Smooth muscle cell of the brain vasculature (primary cell): ENCODE measurements around the gene SRCIN1.

ENCODE experiments used
- DNase-seq: peaks from one replicate; pipeline ENCODE4 v3.0.0-alpha.2; 2012; ENCODE audit warnings: low read depth, low spot score

Gene SRCIN1

DNA sequence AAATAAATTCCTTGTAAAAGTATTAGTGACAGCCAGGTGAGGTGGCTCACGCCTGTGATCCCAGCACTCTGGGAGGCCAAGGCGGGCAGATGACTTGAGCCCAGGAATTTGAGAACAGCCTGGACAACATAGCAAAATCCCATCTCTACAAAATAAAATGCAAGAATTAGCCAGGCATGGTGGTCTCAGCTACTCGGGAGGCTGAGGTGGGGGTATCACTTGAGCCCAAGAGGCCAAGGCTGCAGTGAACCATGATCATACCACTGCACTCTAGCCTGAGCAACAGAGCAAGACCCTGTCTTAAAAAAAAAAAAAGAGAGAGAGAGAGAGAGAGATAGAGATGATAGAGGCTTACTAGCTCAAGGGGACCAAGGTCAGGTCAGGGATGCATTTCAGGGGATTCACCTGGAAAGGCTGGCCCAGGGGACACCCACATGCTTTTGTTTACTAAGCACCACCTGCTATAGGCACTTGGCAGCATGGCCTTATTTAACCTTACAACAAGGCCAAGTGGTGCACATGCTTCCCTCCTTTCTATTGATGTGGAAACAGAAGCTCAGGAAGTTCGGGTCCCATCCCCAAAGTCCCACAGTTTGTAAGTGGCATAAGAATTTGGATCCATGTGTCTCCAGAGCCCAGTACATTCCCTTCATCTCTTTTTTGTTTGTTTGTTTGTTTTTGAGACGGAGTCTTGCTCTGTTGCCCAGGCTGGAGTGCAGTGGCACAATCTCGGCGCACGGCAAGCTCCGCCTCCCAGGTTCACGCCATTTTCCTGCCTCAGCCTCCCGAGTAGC, 12.4 kb upstream of the SRCIN1 start:
- DNase-seq: no peak

DNA sequence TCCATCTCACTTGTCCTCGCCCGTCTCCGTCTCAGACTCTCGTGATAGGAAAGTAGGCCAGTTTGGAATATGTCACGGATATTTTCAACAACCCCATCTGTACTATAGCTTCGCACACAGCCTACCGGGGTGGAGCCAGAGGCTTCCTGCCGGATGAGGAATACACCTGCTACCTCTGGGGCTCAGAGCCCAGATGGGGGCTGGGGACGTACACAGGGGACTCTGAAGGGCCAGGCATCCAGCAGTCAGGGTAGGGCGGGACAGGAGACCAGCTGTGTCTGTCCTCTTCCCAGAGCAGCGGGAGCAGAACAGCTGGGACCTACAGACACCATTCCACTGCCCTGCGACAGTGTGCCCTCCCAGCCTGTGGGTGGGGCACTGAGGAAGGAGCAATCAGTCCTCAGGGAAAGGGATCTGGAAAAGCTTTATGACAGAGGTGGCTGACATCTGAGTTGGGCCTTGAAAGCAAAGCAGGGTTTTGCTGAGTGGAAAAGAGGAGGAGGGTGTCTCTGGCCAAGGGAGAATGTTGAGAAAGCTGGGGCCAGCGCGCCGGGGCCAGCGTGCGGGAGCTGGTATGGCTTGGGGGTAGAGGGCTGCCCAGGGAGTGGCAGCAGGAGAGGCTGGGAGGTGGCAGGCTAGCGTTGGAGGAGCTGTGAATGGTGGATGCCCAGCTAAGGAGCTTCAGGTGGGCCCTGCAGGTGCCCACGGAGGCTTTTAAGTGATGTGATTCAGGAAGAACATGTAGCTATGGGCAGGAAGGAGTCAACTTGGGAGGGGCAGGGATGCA, 11.5 kb upstream of the SRCIN1 start:
- DNase-seq: no peak

DNA sequence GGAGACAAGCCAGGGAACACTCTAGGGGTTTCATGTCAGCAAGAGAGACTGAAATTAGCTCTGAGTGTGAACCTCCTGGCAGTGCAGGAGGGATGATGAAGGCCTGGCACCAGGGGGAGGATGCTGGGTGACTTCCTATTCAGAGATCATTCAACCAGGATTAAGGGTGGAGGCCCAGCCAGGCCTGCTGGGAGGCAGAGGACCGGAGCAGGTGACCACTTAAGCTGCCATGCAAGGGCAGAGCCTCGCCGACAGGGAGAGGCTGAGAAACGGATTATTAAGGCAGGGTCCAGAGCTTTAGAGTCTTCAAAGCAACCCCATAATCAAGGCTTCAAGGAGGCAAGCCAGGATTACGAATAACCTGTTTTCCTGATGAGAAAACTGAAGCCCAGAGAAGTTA, 10.6 kb upstream of the SRCIN1 start:
- DNase-seq: no peak

DNA sequence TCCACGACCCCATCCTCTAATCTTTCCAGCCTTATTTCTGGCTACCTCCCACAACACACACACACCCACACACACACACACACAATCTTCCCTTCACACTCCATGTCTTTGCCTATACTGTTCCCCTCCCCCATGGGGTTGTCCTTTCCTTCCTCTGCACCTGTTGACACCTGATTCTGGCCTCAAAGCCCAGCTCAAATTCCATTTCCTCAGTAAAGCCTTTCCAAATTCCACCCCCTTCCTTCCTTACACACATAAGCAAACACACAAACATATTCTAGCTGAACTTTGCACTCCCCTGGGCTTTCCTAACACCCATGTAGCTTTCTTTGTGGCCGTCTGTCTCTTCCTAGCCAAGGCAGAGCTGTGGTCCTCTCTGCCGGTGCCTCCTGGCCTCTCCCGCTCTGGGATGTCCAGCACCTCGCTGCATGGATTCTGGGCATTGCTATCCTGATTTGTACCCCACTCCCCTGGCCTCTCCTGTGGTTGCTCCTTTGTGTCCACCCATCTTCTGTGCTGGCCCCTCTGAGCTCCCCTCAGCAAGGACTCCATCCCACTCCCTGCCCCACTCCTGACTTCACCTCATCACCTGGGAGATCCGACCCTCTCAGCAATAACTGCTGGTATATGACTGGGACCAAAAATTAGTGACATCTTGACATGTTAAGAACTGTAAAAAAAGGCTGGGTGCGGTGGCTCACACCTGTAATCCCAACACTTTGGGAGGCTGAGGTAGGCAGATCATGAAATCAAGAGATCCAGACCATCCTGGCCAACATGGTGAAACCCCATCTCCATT, 8.4 kb upstream of the SRCIN1 start:
- no peak for DNase-seq

DNA sequence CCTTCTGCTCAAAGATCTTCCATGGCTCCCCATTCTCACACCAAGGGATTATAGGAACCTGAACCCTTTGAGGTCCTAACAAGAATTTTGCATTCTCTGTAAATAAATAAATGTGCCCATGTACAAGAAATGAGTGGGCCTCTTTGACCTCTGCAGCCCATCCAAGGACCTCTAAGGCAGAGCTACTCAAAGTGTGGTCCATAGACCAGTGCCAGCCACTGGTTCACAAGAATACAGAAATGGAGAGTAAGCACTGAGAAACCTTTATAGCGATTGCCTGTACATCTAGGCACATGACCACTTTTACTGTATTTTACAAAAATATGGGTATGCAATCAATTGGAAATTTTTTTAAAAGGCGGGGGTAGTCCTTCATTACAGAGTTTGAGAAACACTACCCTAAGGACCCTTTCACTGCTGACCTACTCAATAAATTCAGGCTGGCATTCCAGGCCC, 7.8 kb upstream of the SRCIN1 start:
- DNase-seq: no peak

DNA sequence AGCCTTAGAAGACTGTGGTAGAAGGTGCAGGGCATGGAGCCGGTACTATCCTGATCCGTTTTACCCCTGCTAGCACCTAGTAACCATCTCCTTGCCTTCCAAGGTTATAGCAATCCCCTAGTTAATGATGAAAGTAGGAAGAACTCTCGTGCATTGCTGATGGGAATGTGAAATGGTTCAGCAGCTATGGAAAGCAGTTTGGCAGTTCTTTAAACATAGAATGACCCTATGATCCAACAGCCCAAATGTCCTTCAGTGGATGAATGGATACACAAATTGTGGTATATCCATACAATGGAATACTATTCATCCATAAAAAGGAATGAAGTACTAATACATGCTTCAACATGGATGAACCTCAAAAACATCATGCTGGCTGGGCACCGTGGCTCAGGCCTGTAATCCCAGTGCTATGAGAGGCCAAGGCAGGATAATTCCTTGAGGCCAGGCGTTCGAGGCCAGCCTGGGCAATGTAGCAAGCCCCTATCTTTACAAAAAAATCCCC, 6.2 kb upstream of the SRCIN1 start:
- no peak for DNase-seq

DNA sequence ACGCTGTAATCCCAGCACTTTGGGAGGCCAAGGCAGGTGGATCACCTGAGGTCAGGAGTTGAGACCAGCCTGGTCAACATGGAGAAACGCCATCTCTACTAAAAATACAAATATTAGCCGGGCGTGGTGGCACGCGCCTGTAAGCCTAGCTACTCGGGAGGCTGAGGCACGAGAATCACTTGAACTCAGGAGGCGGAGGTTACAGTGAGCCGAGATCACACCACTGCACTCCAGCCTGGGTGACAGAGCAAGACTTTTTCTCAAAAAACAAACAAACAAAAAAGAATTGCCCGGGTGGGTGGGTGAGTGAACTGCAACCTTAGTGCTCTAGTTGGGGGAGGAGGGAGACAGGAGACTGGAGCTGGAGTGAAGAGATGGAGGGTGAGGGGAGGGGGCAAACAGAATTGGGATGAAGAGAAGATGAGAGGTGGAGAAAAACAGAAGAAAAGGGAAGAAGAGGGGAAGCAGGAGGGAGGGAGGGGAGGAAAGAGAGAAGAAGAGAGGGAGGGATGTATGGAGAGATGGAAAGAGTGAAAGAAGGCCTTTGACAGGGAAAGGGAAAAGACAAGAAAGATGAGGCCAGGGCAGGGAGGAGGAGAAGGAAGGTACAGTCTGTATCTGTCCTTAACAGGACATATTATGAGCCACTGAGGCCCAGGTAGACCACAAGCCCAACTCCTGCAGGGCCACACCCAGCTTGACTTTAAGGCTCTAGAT, 5.5 kb upstream of the SRCIN1 start:
- no peak for DNase-seq

DNA sequence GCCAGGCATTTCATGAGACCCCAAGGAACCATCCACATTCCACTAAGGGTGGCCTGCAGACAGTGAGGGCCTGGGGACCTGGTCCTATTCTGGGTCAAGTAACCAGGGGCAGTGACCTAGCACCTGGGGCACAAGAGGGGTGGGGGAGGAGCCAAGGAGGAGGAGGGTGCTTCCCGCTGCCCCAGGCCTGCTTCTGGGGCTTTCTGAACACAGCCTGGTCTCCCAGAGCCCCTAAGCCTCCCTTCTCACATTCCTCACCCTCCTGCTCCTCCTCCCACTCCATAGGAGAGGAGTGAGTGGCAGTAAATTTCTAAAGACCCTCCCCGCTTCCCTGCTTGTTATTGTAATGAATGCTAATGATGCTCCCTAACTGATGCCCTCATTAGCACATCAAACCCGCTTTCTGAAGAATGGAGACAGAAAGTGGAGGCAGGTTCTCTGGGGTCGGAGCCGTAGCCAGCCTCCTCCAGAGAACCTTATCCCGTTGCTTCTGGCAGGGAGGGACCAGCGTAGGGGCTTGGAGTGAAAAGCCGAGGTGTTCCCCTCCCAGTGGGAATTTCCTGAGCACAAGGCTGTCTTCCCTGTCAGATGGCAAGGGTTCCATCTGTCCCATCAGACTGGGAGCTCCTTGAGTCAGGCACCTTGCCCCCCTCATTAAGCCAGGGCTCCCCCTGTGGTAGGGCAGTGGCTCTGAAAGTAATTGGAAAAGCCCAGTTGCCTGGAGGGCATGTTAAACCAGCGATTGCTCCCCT, 3.7 kb upstream of the SRCIN1 start:
- DNase-seq: no peak

DNA sequence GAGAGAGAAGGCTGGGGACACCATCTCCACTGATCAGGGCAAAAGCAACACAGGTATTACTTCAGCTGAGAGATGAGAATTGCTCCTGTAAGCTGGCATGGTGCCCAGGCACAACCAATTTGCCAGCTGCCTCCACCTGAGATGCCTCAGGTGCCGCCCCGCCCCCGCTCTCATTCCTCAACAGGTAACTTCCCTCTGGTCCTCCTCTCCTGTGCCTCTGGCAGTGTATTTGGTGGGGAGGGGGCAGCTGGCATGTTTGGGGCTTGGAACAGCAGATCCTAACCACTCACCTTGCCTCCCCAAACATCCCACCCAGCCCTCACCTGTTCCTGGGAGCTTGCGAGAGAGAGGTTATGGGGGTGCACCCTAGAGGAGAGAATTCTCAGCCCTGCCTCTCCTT, 2.9 kb upstream of the SRCIN1 start:
- no peak for DNase-seq

DNA sequence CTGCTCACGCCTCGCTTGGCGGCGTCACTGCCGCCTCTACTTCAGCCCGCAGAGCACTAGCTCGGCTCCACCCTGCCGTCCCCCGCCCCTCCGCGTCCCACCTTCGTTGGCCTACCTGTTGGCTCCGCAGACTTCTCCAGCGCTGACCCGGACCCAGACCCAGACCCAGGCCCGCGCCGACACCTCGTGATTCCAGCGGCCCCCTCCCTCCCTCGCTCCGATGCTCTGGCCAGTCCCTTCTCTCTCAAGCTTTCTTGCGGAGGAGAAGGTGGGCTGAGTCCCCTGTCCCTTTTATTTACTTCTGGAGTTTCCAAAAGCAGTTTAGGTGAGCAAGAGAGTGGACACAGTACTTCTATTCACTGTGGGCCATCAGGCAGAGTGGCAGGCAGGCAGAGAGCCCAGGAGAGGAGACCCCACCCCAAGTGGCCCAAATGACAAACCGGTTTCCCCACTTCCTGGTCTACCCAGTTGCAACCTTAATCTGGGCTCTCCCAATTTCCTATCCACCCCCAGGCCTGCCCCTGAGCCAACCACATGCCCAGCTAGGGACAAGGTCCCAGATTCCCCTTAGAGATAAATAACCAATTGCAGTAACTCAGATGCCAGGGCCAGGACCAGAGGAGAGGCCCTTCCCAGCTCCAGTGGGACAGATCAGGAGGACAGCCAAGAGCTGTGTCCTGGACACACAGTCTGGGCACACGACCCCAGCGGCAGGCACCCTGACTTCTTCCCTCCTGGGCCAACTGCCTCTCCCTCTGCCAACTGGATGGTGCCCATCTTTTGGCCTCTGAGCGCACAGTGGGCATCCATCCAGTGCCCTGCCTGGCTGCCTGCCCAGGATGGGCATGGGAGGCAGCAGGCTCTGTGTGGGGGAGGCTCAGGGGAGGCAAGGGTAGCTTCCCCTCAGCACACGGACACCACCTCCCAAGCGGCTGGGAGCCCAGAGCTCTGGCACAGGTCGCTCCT, 1.2 kb upstream of the SRCIN1 start:
- no peak for DNase-seq

DNA sequence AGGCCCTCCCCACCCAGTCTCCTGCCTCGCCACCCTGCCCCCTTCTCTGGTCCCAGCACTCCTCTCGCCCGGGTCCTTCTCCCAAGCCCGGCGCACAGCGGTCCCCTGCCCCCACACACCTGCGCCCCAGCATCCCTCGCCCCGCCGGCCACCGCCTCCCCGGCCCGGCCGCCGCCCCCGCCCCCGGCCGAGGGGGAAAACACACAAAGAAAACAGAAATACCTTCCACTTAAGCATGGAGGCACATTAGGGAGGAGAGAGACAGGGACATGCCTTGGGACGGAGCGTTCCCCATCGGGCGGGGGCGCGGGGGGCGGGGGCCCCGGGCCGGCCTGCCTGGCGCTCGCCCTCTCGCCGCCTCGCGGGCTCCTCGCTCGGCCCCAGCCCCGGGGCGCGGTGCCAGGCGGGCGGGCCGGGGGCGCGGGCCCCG, 326 bp downstream of the SRCIN1 start:
- no peak for DNase-seq

DNA sequence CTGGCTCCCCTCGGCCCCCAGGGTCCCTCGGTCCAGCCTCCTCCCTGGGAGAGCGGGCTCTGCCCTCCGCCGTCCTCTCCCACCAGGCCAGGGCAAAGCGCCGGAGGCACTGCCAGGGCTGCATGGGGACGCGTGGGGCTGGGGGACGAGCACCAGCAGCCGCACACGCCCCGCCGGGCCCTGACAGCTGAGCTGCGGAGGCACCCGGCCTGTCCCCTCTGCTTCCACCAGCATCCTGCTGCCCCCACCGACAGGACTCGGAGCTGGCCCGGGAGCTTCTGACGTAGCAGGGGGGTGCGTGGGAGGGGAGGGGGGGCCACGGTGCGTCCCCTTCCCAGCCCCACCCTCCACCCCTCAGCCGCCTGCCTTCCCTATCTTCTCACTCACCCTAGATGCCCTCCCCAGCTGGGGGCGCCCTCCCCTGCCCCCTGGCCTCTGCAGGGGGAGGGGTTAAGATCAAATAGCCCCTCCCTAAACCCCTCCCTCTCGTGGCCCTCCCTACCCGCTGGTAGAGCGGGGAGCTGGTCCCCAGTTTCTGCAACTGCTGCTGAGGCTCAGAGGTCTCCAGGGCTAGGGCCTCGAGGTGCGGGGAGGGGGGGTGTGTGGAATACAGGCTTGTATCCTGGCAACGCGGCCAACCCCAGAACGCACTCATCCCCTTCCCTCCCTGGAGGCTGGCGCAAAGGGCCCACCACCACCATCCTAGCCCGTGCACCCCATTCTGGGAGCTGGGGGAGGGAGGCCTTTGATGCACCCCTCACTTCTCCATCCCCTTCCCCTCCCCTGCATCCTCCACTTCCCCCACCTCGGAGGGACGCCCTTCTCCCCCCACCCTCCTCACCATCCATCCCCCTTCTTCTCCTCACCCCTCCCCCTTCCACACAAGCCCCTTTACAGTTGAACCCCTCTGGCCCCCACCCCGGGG, 1.0 kb downstream of the SRCIN1 start:
- DNase-seq: no peak

DNA sequence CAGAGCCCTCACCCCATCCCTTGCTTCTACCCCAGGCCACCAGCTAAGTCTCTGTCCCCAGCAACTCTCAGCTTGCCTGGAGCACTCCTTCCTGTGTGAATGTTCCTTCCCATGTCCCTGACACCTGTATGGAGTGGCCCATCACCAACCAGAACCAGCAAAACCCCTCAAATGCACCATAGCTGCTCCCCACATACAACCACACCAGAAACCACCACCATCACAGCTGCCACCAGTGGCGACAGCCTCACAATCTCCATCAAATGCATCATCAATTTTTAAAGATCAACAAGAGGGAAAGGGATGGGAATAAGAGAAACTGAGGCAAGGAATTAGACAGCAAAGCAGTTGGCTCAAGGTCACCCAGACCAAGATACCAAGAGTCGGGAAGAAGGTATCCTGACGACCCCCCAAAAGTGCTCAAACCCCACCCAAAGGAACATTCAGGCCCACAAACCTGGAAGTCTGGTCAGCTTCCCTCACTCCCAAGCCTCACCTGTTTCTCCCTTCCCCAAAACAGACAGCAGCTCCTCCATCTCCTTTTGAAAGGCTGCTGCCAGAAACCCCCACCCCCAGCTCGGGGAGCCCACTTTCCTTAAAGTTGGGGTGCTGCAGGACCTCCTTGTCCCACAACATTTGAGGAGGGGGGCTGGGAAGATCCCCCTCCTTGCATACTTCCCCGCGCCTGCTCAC, 1.8 kb downstream of the SRCIN1 start:
- DNase-seq: no peak

DNA sequence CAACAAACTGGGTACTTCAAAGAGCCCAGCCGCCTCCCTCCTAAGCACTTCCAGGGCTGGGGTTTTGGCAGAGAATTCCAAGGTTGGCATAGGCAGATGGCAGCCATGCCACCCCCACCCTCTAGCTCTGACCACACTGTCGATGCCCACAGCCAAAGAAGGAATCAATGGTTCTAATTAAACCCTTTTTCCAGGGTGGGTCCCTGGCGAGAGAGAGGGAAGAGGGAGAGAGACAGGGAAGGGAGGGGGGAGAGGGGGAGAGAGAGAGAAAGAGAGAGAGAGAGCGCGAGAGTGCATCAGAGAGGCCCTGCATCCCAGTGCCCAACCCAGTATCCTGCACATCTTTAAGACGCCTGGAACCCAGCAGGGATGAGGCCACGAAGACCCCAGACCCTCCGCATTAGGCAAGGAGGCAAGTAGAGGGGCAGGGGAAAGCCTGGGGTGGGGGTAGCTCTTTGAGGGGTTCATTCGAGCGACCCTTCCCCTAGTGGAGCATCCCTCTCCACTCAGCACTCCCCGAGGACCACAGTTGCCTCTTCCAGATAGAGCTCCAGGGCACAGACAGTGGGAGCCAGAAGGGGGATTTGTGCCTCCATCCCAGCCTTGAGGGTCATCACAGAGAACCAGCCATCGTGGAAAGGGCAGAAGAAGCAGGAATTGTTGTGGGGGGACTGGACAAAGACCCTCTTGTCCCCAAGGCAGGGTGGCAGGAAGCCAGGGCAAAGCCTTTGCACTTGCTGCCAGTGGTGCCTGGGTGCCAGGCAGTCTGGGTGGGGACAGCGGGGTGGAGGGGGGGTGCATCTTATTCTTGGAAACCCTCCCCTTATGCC, 2.6 kb downstream of the SRCIN1 start:
- no peak for DNase-seq

DNA sequence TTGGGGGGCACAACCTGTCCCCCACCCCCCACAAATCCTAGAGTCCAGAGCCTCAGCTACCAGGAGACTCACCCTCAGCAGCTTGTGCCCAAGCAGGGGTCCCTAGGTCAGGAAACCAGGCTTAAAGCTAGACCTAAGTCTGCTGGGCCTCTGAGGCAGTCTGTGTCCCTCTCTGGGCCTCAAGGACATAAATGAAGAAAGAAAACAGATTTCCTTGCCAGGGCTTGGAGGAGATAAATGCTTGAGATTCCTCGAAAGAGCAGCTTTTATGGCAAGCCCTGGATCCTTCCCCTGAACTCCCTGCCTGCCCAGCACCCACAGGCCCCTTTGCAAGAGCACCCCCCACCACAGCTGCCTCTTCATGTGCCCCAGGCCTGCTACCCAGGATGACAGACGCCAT, 3.3 kb downstream of the SRCIN1 start:
- no peak for DNase-seq

DNA sequence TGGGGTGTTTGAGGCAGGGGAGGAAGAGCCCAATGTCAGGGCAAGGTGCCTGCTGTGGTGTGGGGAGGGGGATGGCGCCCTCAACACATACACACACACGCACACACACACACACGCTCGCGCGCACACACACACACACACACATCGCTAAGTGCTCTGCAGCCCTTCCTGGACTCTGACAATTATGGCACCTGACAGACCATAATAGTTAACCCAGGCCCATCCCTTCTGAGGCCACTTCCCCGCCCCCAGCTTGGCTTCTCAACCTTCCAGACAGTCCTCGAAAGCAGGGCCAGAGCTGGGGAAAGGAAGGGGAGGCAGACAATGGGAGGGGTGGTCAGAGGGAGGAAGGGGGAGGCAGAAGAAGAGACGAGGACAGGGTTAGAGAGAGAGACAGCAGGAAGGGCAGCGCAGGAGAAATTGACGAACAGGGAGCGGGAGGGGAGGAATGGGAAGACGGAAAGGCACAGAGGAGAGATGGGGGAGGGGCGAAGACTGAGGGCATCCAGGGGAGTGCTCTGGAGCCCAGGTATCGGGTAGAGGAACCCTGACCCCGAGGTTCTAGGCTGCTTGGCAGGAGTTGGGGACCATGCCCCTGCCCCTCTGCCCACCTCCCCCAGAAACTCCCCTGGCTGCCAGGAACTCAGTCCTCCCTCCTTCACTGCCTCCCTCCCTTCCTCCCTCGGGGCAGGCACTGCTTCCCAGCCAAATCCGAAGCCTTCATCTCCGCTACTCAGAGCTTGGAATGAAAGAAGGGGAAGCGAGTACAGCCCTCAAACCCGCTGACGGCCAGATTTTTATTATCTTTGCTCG, 4.0 kb downstream of the SRCIN1 start:
- no peak for DNase-seq
